B cell (primary cell): ENCODE data around the gene POMP.

Experiments
- CTCF ChIP-seq: fragments of 200-600 bp; IDR thresholded peaks from one replicate; pipeline ENCODE4 v1.8.0; 2022; ENCODE audit warnings: antibody characterized with exemption, mild to moderate bottlenecking
- EZH2 ChIP-seq: IDR thresholded peaks from 2 replicates; pipeline ENCODE4 v1.6.1; 2012; ENCODE audit warnings: borderline replicate concordance, low read depth, mild to moderate bottlenecking, moderate library complexity, low read length; ENCODE audit not compliant: insufficient read depth, poor library complexity, severe bottlenecking

GRCh38 chr13:28637714-28638355 lies 21.1 kb upstream of the POMP start:
- peak; percentile 15 for TF ChIP-seq CTCF
- no peak for TF ChIP-seq EZH2
